ENCODE measurements around the gene GNB3.

- no peak for TF ChIP-seq CTCF (IDR thresholded peaks at IDR 0.05)
- TF ChIP-seq POLR2A (IDR thresholded peaks at IDR 0.05), result no peak
Observed at GRCh38 chr12:6834873-6835272, 5.9 kb upstream of the GNB3 start.
